Cardiac atrium fibroblast (primary cell): ENCODE data around the gene CASS4. TPM values are rescaled to one million over a fixed set of nuclear protein-coding genes. Genes with fewer than 3 reads are reported as not detected.

ENCODE experiments used
- total RNA-seq: library from RNA; depleted of rRNA; stranded (reverse); fragments of >200 nt; gene quantifications from 2 replicates; pipeline ENCODE4 v1.2.3, GENCODE V29; 2015

CASS4 gene
- 5.7 and 17.0 TPM in 2 replicates for total RNA-seq

GRCh38 chr20:56411759-56412472 lies at the start of gene CASS4:
Gene CASS4, plus strand, starts transcription at chr20:56412260. Its CDS starts 199 bp downstream, at chr20:56412459.

GRCh38 chr20:56392132-56392880 lies 19.8 kb upstream of the CASS4 start, which contains the start of the genes AURKA and CSTF1:
Gene AURKA, minus strand, starts transcription at chr20:56392215. Its CDS starts 4,018 bp downstream, at chr20:56388197.
Gene CSTF1, plus strand, starts transcription at chr20:56392645. Its CDS starts 2,908 bp downstream, at chr20:56395553.

GRCh38 chr20:56468316-56469076 lies 56.4 kb downstream of the CASS4 start, which contains the start of gene RTF2:
Gene RTF2, plus strand, starts transcription at chr20:56468627. Its CDS starts 71 bp downstream, at chr20:56468698.

Other genes starting within 250 kb of the CASS4 start
- gene MC3R, start 163.5 kb upstream of the CASS4 start, total RNA-seq, result not detected in 2 replicates
- 41.8 and 46.9 TPM in 2 replicates for gene FAM210B, start 53.3 kb upstream of the CASS4 start, total RNA-seq
- 17.0 and 20.1 TPM in 2 replicates for gene AURKA, start 20.0 kb upstream of the CASS4 start, total RNA-seq
- gene CSTF1, start 19.6 kb upstream of the CASS4 start, total RNA-seq, result 26.7 and 32.6 TPM in 2 replicates
- gene RTF2, start 56.4 kb downstream of the CASS4 start, total RNA-seq, result 64.6 and 66.1 TPM in 2 replicates
- gene FAM209A, start 112.5 kb downstream of the CASS4 start, total RNA-seq, result not detected in 2 replicates
- not detected in 2 replicates for gene FAM209B, start 121.0 kb downstream of the CASS4 start, total RNA-seq
- not detected in 2 replicates for gene TFAP2C, start 217.0 kb downstream of the CASS4 start, total RNA-seq